HEK293 (cell line): ENCODE results near the gene GMEB1.

Source experiments
- BCL11A ChIP-seq: fragments of 450-650 bp; formaldehyde crosslinking; IDR thresholded peaks from 2 replicates; pipeline ENCODE4 v1.5.1; 2016; ENCODE audit warnings: low read depth, missing biosample characterization, missing genetic modification characterization
- FEZF1 ChIP-seq: fragments of 450-650 bp; formaldehyde crosslinking; IDR thresholded peaks from 2 replicates; pipeline ENCODE4 v1.5.1; 2016; ENCODE audit warnings: missing biosample characterization, missing genetic modification characterization
- KLF16 ChIP-seq: fragments of 450-650 bp; formaldehyde crosslinking; IDR thresholded peaks from 2 replicates; pipeline ENCODE4 v1.5.1; 2017; ENCODE audit warnings: missing biosample characterization, missing genetic modification characterization
- KLF8 ChIP-seq: fragments of 450-650 bp; formaldehyde crosslinking; IDR thresholded peaks from 2 replicates; pipeline ENCODE4 v1.5.1; 2016; ENCODE audit warnings: missing biosample characterization, missing genetic modification characterization
- OVOL3 ChIP-seq: fragments of 450-650 bp; formaldehyde crosslinking; IDR thresholded peaks from 2 replicates; pipeline ENCODE4 v1.5.1; 2016; ENCODE audit warnings: missing biosample characterization, missing genetic modification characterization
- PRDM1 ChIP-seq: fragments of 450-650 bp; formaldehyde crosslinking; IDR thresholded peaks from 2 replicates; pipeline ENCODE4; 2016; ENCODE audit warnings: missing biosample characterization, missing genetic modification characterization
- ZBTB17 ChIP-seq: fragments of 450-650 bp; formaldehyde crosslinking; IDR thresholded peaks from 2 replicates; pipeline ENCODE4 v1.5.1; 2016; ENCODE audit warnings: missing biosample characterization, missing genetic modification characterization
- ZBTB20 ChIP-seq: fragments of 450-650 bp; formaldehyde crosslinking; IDR thresholded peaks from 2 replicates; pipeline ENCODE4 v1.5.1; 2016; ENCODE audit warnings: missing biosample characterization, missing genetic modification characterization
- ZBTB21 ChIP-seq: fragments of 450-650 bp; formaldehyde crosslinking; IDR thresholded peaks from 2 replicates; pipeline ENCODE4 v1.5.1; 2017; ENCODE audit warnings: missing biosample characterization, missing genetic modification characterization
- ZBTB48 ChIP-seq: fragments of 450-650 bp; formaldehyde crosslinking; IDR thresholded peaks from 2 replicates; pipeline ENCODE4 v1.5.1; 2016; ENCODE audit warnings: missing biosample characterization, missing genetic modification characterization
- ZBTB7A ChIP-seq: fragments of 450-650 bp; formaldehyde crosslinking; IDR thresholded peaks from 2 replicates; pipeline ENCODE4 v1.5.1; 2016; ENCODE audit warnings: low read depth, missing biosample characterization, missing genetic modification characterization
- ZEB2 ChIP-seq: fragments of 450-650 bp; formaldehyde crosslinking; IDR thresholded peaks from 2 replicates; pipeline ENCODE4 v1.5.1; 2016; ENCODE audit warnings: missing biosample characterization, missing genetic modification characterization
- ZNF19 ChIP-seq: fragments of 450-650 bp; formaldehyde crosslinking; IDR thresholded peaks from 2 replicates; pipeline ENCODE4; 2016; ENCODE audit warnings: missing biosample characterization, missing genetic modification characterization, low read depth
- ZNF211 ChIP-seq: fragments of 450-650 bp; formaldehyde crosslinking; IDR thresholded peaks from 2 replicates; pipeline ENCODE4 v1.5.1; 2016; ENCODE audit warnings: low read depth, missing biosample characterization, missing genetic modification characterization
- ZNF292 ChIP-seq: fragments of 450-650 bp; formaldehyde crosslinking; IDR thresholded peaks from 2 replicates; pipeline ENCODE4 v1.5.1; 2016; ENCODE audit warnings: low read depth, missing biosample characterization, missing genetic modification characterization, borderline replicate concordance
- ZNF324 ChIP-seq: fragments of 450-650 bp; formaldehyde crosslinking; IDR thresholded peaks from 2 replicates; pipeline ENCODE4 v1.5.1; 2016; ENCODE audit warnings: missing biosample characterization, missing genetic modification characterization
- ZNF510 ChIP-seq: fragments of 450-650 bp; formaldehyde crosslinking; IDR thresholded peaks from 2 replicates; pipeline ENCODE4 v1.5.1; 2018; ENCODE audit warnings: mild to moderate bottlenecking, missing genetic modification characterization, missing biosample characterization; ENCODE audit not compliant: insufficient replicate concordance
- ZNF514 ChIP-seq: fragments of 450-650 bp; formaldehyde crosslinking; IDR thresholded peaks from 2 replicates; pipeline ENCODE4 v1.5.1; 2016; ENCODE audit warnings: missing biosample characterization, missing genetic modification characterization
- ZNF521 ChIP-seq: fragments of 450-650 bp; formaldehyde crosslinking; IDR thresholded peaks from 2 replicates; pipeline ENCODE4 v1.5.1; 2017; ENCODE audit warnings: missing biosample characterization, mild to moderate bottlenecking, missing genetic modification characterization
- ZNF529 ChIP-seq: fragments of 450-650 bp; formaldehyde crosslinking; IDR thresholded peaks from 2 replicates; pipeline ENCODE4 v1.5.1; 2017; ENCODE audit warnings: missing genetic modification characterization, missing biosample characterization; ENCODE audit not compliant: insufficient replicate concordance
- ZNF555 ChIP-seq: fragments of 450-650 bp; formaldehyde crosslinking; conservative IDR thresholded peaks from 2 replicates; pipeline ENCODE4 v1.5.1; 2017; ENCODE audit warnings: missing biosample characterization, mild to moderate bottlenecking, missing genetic modification characterization, inconsistent platforms
- ZNF561 ChIP-seq: fragments of 450-650 bp; IDR thresholded peaks from 2 replicates; pipeline ENCODE4 v1.5.1; 2018; ENCODE audit warnings: missing biosample characterization, missing genetic modification characterization, borderline replicate concordance
- ZNF596 ChIP-seq: fragments of 450-650 bp; IDR thresholded peaks from 2 replicates; pipeline ENCODE4 v1.5.0; 2018; ENCODE audit warnings: missing biosample characterization, mild to moderate bottlenecking, missing genetic modification characterization, moderate library complexity
- ZNF629 ChIP-seq: fragments of 450-650 bp; formaldehyde crosslinking; IDR thresholded peaks from 2 replicates; pipeline ENCODE4 v1.5.1; 2017; ENCODE audit warnings: missing biosample characterization, missing genetic modification characterization
- ZNF76 ChIP-seq: fragments of 450-650 bp; formaldehyde crosslinking; IDR thresholded peaks from 2 replicates; pipeline ENCODE4; 2016; ENCODE audit warnings: low read depth, missing biosample characterization, missing genetic modification characterization, borderline replicate concordance
- TF ChIP-seq, protein P1 (sequence below): fragments of 450-650 bp; formaldehyde crosslinking; IDR thresholded peaks from 2 replicates; pipeline ENCODE4 v1.5.1; 2016; ENCODE audit warnings: missing biosample characterization, missing genetic modification characterization
- TF ChIP-seq, protein P2 (sequence below): fragments of 450-650 bp; formaldehyde crosslinking; IDR thresholded peaks from 2 replicates; pipeline ENCODE4 v1.5.1; 2016; ENCODE audit warnings: missing biosample characterization, missing genetic modification characterization, low read depth
- TF ChIP-seq, protein P3 (sequence below): fragments of 450-650 bp; IDR thresholded peaks from 2 replicates; pipeline ENCODE4 v1.5.1; 2018; ENCODE audit warnings: missing biosample characterization, mild to moderate bottlenecking, missing genetic modification characterization
- TF ChIP-seq, protein P4 (sequence below): fragments of 450-650 bp; formaldehyde crosslinking; IDR thresholded peaks from 2 replicates; pipeline ENCODE4 v1.5.1; 2016; ENCODE audit warnings: missing biosample characterization, missing genetic modification characterization
- TF ChIP-seq, protein P5 (sequence below): fragments of 450-650 bp; formaldehyde crosslinking; IDR thresholded peaks from 2 replicates; pipeline ENCODE4 v1.5.1; 2016; ENCODE audit warnings: missing biosample characterization, missing genetic modification characterization

The GMEB1 gene

DNA sequence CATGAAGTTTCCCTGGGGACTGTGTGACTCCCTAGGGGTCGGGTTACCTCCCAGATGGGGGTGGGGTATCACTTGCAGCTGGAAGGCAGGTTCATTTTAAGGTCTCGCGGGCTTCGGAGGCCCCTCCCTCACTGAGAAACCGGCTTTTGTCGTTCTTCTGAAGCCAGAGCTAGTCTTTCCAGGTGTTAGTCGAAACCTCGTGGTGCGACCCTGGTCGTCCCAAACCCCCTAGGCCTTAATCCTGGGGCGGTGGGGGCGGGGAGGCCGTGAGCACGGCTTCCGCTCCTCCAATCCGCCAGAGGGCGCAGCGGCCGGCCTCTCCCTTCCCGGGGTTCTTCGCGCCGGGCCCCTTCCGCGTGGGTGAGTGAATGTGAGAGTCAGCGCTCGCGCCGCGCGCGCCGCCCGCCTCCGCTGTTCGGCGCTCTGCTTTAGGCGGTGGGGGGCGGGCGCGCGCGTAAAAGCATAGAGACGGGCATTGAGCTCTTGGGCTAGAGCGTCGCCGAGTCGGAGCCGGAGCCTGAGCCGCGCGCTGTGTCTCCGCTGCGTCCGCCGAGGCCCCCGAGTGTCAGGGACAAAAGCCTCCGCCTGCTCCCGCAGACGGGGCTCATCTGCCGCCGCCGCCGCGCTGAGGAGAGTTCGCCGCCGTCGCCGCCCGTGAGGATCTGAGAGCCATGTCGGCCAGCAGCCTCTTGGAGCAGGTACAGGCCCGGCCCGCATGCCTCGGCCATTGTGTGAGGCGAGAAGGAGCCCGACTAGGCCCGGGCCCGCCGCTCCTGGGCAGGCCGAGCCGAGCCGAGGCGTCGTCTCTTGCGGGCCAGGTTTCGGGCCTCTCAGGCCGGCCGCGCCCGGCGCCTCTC is 68.1 kb downstream of the GMEB1 start, which contains the start of gene YTHDF2 (continued):
- TF ChIP-seq, protein P1, sequence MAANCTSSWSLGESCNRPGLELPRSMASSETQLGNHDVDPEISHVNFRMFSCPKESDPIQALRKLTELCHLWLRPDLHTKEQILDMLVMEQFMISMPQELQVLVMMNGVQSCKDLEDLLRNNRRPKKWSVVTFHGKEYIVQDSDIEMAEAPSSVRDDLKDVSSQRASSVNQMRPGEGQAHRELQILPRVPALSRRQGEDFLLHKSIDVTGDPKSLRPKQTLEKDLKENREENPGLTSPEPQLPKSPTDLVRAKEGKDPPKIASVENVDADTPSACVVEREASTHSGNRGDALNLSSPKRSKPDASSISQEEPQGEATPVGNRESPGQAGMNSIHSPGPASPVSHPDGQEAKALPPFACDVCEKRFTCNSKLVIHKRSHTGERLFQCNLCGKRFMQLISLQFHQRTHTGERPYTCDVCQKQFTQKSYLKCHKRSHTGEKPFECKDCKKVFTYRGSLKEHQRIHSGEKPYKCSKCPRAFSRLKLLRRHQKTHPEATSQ = peak; percentile 69; the same call in 1 of the 2 replicates
- no peak for TF ChIP-seq ZNF596
- TF ChIP-seq ZEB2 = peak; percentile 99
- peak; percentile 80 for TF ChIP-seq ZBTB20 (tag by site-specific recombination)
- TF ChIP-seq ZNF76 = peak; percentile 92
- TF ChIP-seq ZNF292 (tag by site-specific recombination) = no peak
- peak; percentile 58 for TF ChIP-seq BCL11A
- no peak for TF ChIP-seq ZNF211 (tag by site-specific recombination)
- no peak for TF ChIP-seq ZNF514 (tag by site-specific recombination)
- peak; percentile 92 for TF ChIP-seq ZNF324 (tag by site-specific recombination)
- TF ChIP-seq ZNF561 = peak; percentile 91
- peak; percentile 96 for TF ChIP-seq ZBTB48 (tag by site-specific recombination)
- TF ChIP-seq PRDM1 (tag by site-specific recombination) = peak; percentile 69
- TF ChIP-seq ZNF19 (tag by site-specific recombination) = no peak
- no peak for TF ChIP-seq ZNF529 (tag by site-specific recombination)
- peak; percentile 98 for TF ChIP-seq ZBTB17
- TF ChIP-seq OVOL3 (tag by site-specific recombination) = peak; percentile 47
- TF ChIP-seq ZNF521 (tag by site-specific recombination) = no peak
- TF ChIP-seq, protein P2, sequence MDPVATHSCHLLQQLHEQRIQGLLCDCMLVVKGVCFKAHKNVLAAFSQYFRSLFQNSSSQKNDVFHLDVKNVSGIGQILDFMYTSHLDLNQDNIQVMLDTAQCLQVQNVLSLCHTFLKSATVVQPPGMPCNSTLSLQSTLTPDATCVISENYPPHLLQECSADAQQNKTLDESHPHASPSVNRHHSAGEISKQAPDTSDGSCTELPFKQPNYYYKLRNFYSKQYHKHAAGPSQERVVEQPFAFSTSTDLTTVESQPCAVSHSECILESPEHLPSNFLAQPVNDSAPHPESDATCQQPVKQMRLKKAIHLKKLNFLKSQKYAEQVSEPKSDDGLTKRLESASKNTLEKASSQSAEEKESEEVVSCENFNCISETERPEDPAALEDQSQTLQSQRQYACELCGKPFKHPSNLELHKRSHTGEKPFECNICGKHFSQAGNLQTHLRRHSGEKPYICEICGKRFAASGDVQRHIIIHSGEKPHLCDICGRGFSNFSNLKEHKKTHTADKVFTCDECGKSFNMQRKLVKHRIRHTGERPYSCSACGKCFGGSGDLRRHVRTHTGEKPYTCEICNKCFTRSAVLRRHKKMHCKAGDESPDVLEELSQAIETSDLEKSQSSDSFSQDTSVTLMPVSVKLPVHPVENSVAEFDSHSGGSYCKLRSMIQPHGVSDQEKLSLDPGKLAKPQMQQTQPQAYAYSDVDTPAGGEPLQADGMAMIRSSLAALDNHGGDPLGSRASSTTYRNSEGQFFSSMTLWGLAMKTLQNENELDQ (tag by site-specific recombination) = no peak
- TF ChIP-seq KLF8 (tag by site-specific recombination) = peak; percentile 96
- TF ChIP-seq ZNF555 (tag by site-specific recombination) = no peak
- TF ChIP-seq, protein P3, sequence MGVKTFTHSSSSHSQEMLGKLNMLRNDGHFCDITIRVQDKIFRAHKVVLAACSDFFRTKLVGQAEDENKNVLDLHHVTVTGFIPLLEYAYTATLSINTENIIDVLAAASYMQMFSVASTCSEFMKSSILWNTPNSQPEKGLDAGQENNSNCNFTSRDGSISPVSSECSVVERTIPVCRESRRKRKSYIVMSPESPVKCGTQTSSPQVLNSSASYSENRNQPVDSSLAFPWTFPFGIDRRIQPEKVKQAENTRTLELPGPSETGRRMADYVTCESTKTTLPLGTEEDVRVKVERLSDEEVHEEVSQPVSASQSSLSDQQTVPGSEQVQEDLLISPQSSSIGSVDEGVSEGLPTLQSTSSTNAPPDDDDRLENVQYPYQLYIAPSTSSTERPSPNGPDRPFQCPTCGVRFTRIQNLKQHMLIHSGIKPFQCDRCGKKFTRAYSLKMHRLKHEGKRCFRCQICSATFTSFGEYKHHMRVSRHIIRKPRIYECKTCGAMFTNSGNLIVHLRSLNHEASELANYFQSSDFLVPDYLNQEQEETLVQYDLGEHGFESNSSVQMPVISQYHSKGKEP (tag by site-specific recombination) = peak; percentile 60; the same call in 1 of the 2 replicates
- TF ChIP-seq, protein P4, sequence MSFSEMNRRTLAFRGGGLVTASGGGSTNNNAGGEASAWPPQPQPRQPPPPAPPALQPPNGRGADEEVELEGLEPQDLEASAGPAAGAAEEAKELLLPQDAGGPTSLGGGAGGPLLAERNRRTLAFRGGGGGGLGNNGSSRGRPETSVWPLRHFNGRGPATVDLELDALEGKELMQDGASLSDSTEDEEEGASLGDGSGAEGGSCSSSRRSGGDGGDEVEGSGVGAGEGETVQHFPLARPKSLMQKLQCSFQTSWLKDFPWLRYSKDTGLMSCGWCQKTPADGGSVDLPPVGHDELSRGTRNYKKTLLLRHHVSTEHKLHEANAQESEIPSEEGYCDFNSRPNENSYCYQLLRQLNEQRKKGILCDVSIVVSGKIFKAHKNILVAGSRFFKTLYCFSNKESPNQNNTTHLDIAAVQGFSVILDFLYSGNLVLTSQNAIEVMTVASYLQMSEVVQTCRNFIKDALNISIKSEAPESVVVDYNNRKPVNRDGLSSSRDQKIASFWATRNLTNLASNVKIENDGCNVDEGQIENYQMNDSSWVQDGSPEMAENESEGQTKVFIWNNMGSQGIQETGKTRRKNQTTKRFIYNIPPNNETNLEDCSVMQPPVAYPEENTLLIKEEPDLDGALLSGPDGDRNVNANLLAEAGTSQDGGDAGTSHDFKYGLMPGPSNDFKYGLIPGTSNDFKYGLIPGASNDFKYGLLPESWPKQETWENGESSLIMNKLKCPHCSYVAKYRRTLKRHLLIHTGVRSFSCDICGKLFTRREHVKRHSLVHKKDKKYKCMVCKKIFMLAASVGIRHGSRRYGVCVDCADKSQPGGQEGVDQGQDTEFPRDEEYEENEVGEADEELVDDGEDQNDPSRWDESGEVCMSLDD (tag by site-specific recombination) = peak; percentile 96
- peak; percentile 88 for TF ChIP-seq ZNF629 (tag by site-specific recombination)
- peak; percentile 90 for TF ChIP-seq KLF16 (tag by site-specific recombination)
- TF ChIP-seq, protein P5, sequence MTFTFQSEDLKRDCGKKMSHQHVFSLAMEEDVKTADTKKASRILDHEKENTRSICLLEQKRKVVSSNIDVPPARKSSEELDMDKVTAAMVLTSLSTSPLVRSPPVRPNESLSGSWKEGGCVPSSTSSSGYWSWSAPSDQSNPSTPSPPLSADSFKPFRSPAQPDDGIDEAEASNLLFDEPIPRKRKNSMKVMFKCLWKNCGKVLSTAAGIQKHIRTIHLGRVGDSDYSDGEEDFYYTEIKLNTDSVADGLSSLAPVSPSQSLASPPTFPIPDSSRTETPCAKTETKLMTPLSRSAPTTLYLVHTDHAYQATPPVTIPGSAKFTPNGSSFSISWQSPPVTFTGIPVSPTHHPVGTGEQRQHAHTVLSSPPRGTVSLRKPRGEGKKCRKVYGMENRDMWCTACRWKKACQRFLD (tag by site-specific recombination) = no peak; the same call in 1 of the 2 replicates
- TF ChIP-seq ZNF510 (tag by site-specific recombination) = no peak
- TF ChIP-seq ZBTB7A (tag by site-specific recombination) = peak; percentile 90
- peak; percentile 39 for TF ChIP-seq FEZF1 (tag by site-specific recombination)
- peak; percentile 71 for TF ChIP-seq ZBTB21
